KOPT-K1 (cell line): Measurements from ENCODE around the gene RET.

ENCODE experiments used
- H3K27ac ChIP-seq: fragments of 200-600 bp; sonication (generic); 2 replicates; pipeline ENCODE4 v1.5.1; 2016; ENCODE audit warnings: antibody characterized with exemption, mild to moderate bottlenecking, low read depth, low read length; ENCODE audit not compliant: poor library complexity, severe bottlenecking
- H3K36me3 ChIP-seq: fragments of 200-600 bp; sonication (generic); 2 replicates; pipeline ENCODE4 v1.5.1; 2017; ENCODE audit warnings: antibody characterized with exemption, mild to moderate bottlenecking, low read length, moderate library complexity; ENCODE audit not compliant: insufficient read depth
- H3K9me3 ChIP-seq: fragments of 200-600 bp; sonication (generic); 2 replicates; pipeline ENCODE4 v1.5.1; 2017; ENCODE audit warnings: antibody characterized with exemption, low read length, mild to moderate bottlenecking; ENCODE audit not compliant: insufficient read depth, poor library complexity, severe bottlenecking

Gene RET

DNA sequence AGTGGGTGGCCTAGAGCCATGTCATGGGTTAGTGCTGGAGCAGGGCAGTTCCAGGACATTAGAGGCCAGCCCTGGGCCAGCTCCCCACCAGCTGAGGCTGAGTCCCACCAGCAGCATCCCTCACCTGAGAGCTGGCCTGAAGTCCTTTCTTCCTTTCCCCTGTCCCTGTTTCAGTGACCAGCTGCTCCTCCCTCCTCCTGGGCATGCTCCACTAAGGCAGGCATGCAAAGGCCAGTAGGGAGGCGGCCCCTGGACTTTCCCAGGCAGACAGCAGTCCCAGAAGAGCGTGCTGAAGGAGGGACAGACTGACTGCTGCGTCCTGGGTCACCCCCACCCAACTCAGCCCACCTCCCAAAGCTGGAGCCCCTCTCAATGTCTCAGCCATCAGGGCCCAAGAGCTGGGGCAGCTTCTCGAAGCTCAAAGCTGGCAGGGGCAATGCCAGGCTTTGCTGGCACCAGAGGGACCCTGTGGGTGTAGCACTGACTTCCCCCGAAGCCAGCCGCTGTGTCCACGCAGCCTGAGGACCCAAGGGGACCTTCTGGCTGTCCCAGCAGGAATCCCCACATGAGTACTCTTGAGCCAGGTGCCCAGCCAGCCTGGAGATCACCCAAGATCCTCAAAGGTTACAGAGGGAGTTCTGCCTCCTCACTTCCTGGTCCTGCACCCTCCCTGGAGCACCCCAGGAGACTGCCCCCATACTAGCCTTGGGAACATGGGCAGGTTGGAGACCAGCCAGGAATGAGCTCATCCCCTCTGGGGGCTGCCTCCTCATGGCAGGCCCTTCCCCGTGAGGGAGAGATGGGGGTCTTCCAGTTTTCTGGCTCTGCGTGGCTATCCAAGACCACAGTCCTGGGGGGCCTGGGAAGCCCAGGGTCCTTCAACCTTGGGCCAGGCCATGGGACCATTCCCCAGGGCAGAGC is 35.2 kb upstream of the RET start:
- H3K27ac ChIP-seq, result no peak overlapping the region
- no peaks in the 10 kb centered on the region for H3K36me3 ChIP-seq
- no peaks in the 10 kb centered on the region for H3K9me3 ChIP-seq

DNA sequence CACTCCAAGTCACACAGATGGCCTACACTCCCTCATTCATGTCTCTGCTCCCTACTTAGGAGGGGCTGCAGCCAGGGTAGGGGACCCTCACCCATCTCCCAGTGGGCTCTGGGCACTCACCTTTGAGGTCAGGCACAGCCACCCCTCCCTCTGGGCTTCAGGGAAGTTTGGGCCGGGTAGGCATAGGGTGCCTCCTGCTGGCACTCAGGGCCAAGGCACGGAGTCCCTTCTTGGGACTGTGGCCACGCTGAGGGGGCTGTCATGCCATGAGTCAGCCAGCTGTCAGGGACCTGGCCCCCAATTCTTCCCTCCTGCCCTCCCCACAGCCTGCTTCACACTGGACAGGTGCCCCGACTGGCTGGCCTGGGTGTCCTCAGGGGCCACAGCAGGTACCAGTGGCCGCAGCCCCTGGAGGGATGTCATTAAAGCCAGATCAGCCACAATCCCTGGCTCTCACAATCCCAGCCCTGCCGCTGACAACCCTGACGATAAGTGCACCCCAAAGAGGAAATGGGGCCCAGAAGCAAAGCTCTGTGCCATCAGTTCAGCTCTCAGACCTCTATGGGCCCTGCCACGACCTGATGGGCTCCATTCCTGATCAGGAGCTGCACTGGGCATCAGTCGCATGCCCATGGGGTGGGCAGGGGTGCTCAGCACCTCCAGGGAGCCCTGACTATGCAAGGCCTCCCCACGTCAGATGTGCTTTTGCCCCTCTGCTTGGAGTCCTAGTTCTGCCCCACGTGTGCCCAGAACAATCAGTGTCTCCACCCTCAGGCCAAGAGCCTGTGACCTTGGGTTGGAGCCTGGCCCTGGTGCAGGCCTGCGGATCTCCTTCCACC is 34.1 kb upstream of the RET start:
- no peaks in the 10 kb centered on the region for H3K36me3 ChIP-seq
- no peak overlapping the region for H3K27ac ChIP-seq
- H3K9me3 ChIP-seq, result no peaks in the 10 kb centered on the region

DNA sequence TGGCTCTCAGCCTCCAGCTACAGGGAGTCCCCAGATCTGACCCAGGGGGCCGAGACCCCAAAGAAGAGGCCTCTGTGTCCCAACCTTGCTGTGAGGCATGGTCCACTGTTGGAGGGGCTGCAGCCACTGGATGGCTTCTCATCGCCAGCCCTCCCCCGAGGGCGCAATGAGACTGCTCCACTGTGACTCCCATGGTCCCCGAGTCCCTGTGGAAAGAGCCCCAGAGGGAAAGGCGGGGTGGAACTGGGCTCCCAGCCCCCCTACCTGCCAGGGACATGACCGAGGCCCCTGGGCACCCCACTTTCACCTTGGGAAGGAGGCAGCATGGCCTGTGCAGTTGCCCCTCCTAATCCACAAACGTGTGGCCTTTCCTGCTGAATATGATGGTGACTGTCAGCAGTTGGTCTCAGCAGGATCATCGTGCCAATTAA is 33.5 kb upstream of the RET start:
- Histone ChIP-seq H3K36me3 (no peaks in the 10 kb centered on the region), H3K27ac (no peak overlapping the region), H3K9me3 (no peaks in the 10 kb centered on the region)

DNA sequence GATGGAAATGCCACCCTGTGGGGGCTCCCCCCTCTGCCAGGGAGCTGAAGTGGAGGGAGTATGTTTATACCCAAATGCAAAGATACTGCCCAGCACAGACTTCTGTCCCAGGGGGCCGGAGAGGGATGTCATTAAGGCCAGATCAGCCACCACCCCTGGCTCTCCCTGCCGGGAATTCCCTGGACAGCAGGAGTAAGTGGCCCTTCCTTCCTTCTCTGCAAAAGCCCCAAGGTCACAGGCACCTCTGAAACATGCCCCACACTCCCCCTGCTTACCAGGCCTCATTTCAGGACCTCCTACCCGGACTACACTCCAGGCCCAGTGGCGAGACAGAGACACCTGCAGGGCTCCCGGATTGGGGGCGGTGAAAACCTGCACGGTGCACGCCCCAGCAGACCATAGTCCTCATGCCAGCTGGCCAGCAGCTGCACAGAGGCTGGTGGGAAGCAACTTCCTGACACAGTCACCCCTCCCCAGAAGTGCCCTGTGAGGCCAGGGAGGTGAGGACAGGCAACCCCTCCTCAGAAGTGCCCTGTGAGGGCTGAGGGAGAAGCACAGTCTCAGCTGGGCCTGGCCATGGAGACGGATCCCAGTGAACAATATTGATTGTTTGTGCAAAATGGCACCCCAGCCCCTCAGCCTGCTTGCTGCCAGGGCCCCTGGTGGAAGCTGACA is 33.0 kb upstream of the RET start:
- H3K36me3 ChIP-seq, result no peaks in the 10 kb centered on the region
- H3K9me3 ChIP-seq, result no peaks in the 10 kb centered on the region
- no peak overlapping the region for H3K27ac ChIP-seq

DNA sequence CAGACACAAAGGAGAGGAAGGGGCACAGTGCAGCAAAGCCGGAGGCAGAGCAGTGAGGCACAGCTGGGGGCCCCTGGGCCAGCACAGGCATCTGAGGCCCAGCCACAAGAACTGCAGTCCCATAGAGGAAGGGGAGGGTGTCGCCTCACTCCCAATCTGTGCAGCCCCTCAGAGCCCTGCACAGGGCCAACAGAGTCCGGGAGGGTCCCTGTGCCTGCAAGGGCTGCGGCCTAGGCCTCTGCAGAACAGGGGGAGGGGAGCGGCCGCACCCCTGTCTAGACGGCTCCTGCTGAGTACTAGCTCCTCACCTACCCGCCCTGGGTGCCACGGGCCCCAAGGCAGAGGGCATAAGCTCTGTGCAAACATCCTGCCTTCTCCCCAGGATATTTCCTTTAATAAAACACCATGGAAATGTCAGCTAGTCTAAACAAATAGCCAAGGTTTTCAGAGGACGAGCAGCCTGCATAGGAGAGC is 32.4 kb upstream of the RET start:
- no peak overlapping the region for H3K27ac ChIP-seq
- H3K9me3 ChIP-seq, result no peaks in the 10 kb centered on the region
- H3K36me3 ChIP-seq, result no peaks in the 10 kb centered on the region

DNA sequence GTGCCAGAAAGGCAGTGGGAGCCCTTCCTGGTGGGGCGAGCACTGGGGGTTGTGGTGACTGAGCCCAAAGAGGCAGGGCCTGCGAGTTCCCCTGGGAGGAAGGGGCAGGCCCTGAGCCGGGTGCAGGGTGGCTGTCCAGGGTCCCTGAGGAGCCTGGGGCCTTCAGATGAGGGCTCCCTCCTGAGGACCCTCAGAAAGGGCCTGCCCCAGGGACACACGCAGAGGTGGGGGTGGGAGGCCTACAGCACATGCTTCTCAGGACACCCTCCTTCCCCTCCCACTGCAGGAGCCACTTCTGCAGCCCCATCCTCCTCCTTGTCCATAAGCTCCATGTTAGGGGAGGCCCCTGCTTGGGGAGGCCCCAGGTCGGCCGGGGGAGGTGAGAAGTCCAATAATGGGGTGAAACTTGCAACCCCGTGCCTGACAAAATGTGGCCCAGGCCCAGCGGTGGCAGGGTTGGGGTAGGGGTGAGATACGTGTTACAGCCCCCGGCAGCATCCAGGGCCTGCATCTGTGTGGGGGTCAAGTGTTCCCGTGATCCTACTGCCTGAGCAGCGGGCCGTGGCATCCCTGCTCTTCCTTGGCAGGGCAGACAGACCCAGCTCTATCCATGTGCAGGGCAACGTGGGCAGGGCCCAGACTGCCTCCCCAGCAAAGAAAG is 31.8 kb upstream of the RET start:
- Histone ChIP-seq H3K36me3 (no peaks in the 10 kb centered on the region), H3K27ac (no peak overlapping the region), H3K9me3 (no peaks in the 10 kb centered on the region)

DNA sequence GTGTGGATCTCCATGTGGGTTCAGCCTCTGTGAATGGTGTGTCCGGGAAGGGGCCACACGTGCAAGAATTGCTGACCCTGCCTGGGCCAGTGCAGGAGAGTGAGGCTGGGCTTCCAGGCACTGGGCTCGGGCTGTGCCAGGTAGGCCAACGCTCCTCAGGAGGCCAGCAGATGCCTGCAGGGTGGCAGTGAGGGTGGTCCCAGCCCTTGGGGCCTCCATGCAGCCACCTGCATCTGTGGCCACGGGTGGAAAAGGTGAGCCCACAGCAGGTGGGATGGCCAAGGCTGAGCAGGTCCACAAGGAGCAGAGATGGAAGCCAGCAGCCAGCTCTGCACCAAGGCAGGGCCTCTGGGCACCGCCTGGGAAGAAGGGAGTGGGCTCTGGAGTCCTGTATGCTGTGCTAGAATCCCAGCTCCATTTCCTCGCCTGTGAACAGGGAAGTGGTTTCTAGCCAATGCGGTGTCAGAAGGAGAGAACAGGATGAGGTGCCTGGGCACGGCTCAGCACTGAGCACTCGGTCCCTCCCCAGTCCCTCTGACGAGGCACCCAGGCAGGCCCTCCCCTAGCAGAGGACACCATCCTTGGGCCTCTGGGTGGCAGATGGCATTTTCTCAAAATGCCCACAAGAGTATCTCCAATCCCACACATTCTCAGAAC is 31.1 kb upstream of the RET start:
- Histone ChIP-seq H3K36me3 (no peaks in the 10 kb centered on the region), H3K9me3 (no peaks in the 10 kb centered on the region), H3K27ac (no peak overlapping the region)

DNA sequence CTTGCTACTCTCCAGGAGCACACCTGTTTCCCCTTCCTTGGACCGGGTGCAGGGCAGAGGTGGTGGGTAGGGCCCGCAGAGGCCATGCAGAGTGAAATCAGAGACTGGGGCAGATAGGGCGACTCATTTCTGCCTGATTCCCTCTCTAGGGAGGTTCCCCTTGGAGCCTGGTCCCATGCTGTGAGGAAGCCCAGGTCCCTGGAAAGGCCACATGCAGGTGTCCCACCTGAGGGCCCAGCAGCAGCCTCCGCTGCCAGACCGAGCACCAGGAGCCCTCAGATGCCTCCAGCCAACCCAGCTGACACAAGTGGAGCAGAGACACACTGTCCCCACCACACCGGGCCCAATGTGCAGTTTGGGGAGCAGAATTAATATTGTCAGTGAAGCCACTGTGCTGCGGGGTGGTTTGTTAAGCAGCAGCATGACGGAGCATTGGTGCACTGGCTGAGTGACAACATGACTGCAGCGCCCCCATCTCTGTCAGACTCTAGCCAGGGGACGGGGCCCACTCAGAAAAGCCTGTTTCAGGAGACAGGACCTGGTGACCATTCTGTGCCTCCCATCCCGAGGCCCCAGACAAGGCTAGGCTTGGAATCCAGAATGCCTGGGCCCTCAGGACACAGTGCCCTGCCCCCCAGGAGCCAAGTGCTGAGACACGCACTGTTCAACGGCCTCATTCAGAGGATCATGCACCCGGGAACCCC is 30.4 kb upstream of the RET start:
- no peak overlapping the region for H3K27ac ChIP-seq
- H3K36me3 ChIP-seq, result no peaks in the 10 kb centered on the region
- H3K9me3 ChIP-seq, result no peaks in the 10 kb centered on the region

DNA sequence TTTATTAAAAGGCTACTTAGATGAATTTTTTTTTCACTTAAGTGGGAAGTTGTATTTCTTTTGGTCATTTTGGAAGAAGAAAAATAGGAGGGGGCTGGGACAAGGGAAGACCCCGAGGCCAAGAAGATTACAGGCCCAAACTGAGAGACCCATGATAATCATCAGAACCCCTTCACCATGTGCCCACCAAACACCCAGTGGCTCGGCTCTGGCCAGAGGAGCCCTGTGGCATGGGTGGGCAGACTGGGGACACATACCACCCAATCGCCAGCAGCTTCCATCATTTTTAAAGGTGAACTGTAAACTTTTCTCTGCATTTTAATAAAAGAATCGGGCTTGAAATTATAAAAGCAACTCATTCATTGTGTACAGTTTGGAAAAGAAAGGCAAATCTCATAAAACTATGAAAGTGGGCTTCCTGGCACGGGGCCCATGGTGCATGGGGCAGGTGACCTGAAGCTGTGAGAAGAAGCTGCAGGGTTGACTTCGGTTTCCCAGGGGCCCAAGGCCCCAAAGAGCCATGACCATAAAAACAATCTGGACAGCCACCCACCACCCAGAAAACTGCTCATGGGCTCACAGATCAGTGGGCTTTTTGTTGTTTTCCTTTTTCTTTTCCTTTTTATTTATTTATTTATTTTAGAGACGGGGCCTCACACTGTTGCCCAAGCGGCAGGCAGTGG is 29.4 kb upstream of the RET start:
- Histone ChIP-seq H3K27ac (no peak overlapping the region), H3K36me3 (no peaks in the 10 kb centered on the region), H3K9me3 (no peaks in the 10 kb centered on the region)

DNA sequence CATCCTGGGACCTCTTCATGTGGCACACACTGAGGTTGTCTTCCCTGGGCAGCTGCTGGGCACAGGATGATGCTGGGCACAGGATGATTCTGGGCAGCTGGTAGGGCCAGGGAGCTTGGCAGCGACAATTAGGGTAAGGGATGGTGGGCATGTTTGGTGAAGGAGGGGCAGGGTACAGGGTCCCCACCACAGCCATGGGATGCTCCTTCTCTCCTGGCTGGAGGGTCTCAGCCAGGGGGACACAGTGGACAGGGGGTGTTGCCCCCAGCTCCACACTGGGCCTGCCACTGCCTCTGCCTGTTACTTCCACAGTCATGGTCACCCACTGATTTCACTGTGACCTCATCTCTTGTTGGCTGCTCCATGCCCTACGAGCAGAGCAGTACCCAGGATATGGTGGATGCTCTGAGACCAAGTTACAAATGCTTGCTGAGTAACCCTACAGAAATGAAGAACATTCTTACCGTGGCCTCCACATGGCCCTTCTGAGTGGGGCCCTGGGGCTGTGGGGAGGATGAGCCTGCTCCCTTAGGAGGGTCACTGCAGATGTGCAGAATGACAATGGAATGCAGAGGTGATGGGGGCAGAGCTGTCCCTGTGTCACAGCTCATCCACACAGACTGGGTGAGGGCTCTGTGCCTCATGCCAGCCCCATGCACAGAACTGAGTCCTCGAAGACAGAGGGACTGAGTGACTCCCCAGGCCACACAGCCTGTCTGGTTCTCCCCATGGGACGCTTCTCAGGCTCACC is 28.4 kb upstream of the RET start:
- Histone ChIP-seq H3K9me3 (no peaks in the 10 kb centered on the region), H3K36me3 (no peaks in the 10 kb centered on the region), H3K27ac (no peak overlapping the region)

DNA sequence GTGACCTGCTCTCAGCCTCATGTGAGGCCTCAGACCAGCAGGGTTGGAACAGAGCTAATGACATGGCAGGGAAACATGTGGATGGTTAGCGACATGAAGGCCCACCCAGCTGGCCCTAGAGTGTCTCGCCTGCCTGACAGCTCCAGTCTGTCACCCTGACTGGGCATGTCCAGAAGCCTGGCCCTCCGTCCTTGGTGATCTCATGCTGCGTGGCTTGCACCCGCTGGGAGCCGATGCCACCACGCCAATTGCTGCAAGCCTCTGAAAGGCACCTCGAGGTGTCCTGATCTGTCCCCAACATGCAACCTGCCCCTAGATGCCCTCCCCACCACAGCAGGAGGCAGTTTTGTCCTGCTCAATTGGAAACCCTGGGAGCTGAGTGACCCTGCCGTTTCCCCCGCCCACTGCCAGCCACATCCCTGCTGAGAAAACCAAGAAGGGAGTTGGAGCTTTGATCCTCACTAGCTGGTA is 27.8 kb upstream of the RET start:
- Histone ChIP-seq H3K9me3 (no peaks in the 10 kb centered on the region), H3K36me3 (no peaks in the 10 kb centered on the region), H3K27ac (no peak overlapping the region)

DNA sequence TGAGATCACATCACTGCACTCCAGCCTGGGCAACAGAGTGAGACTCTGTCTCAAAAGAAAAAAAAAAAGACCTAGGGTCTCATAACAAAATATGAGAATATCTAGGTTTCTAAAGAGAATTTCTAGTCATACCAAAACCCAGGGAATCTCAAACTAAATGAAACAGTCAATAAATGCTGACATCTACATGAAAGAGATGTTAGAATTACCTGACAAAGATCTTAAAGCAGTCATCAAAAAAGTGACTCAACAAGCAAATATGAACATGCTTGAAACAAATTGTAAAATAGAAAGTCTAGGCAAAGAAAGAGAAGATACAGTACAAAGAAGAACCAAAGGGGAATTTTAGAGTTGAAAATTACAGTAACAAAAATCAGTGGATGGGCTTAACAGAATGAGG is 26.9 kb upstream of the RET start:
- H3K27ac ChIP-seq, result no peak overlapping the region
- no peaks in the 10 kb centered on the region for H3K36me3 ChIP-seq
- no peaks in the 10 kb centered on the region for H3K9me3 ChIP-seq

DNA sequence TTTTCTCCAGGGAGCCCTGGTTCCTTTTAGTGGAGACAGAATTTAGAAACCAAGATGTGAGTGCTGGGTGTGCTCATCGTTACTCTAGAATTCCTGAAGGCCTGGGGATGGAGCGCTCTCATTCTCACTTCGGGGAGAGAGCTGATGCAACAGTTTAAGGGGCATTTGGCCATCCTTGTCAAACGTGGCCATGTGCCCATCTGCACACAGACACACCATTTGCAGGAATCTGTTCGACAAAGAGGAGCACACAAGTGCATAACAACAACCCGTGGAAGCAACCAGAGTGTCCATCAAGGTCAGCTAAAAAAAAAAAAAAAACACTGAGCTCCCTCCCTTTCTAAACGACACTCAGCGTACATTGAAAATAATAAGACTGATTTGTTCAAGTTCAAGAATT is 23.0 kb upstream of the RET start:
- Histone ChIP-seq H3K9me3 (no peaks in the 10 kb centered on the region), H3K36me3 (no peaks in the 10 kb centered on the region)

More for the DNA sequence above, 23.0 kb upstream of the RET start:
- H3K27ac ChIP-seq, result no peak overlapping the region
